Mononuclear cell (primary cell): ENCODE measurements around the gene BACH2. TPM values are rescaled to one million over a fixed set of nuclear protein-coding genes. Genes with fewer than 3 reads are reported as not detected.

Experiments
- H3K27me3 ChIP-seq: 2 replicates; pipeline ENCODE4 v1.6.0; 2011; ENCODE audit warnings: low read length, control low read depth; ENCODE audit not compliant: insufficient read depth
- H3K4me1 ChIP-seq: 2 replicates; pipeline ENCODE4 v1.5.1; 2011; ENCODE audit warnings: mild to moderate bottlenecking, low read length, control low read depth; ENCODE audit not compliant: insufficient read depth
- H3K4me3 ChIP-seq: 2 replicates; pipeline ENCODE4 v1.5.1; 2011; ENCODE audit warnings: mild to moderate bottlenecking, low read length, moderate library complexity
- H3K9me3 ChIP-seq: 2 replicates; pipeline ENCODE4 v1.5.1; 2011; ENCODE audit warnings: low read depth, mild to moderate bottlenecking, control low read depth, low read length
- total RNA-seq: library from RNA; depleted of rRNA; stranded (reverse); fragments of >200 nt; gene quantifications from one replicate; pipeline ENCODE4 v1.2.3, GENCODE V29; 2012

Gene BACH2
- total RNA-seq, 1 donor, result 37.6 TPM

DNA sequence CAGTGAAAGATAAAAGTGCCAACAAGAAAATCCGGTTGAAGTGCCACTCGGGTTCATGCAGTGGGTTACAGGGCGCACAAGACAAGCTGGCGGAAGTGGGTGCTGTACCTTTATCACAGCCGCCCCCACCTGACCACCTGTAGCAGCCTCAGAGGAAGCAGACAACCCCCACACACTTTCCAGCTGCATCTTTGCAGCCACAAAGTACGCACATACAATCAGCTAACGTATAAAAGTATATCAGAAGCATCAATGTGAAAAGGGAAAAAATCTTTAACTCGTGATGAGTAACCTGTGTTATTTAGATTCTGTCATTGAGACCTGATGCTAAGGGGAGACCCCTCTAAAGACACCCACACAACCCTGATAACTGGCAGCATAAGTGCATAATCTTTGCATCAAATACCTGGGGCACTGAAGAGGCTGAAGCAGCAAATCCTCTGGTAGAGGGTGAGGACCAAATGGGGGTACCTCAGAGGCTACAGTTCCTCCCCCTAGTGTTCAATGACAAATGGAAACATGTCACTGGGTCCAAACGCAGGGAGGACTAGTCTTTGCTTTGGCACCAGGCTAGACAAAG, 22.1 kb downstream of the BACH2 start:
- H3K4me3 ChIP-seq, result no peak overlapping the region
- no peaks in the 10 kb centered on the region for H3K27me3 ChIP-seq
- no peaks in the 10 kb centered on the region for H3K9me3 ChIP-seq
- peaks cover 38% of the 10 kb centered on the region for H3K4me1 ChIP-seq

DNA sequence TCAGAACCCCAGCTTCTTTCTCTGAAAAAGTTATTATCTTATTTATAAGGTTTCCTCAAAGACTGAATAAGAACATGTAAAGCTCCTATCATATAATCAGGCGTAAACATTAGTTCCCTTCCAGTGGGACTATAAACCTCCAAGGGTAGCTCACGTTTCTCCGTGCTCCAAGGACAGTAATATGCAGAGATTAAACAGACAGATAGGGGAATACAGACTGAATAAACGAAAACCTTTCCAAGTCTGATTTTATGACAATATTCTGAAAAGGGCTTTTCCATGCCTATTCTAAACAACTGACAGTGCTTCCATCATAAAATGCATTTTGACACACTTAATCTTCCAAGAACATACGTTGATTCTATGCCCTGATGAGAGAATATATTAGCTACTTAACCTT, 22.8 kb downstream of the BACH2 start:
- no peak overlapping the region for H3K4me3 ChIP-seq
- H3K4me1 ChIP-seq, result peaks cover 34% of the 10 kb centered on the region

DNA sequence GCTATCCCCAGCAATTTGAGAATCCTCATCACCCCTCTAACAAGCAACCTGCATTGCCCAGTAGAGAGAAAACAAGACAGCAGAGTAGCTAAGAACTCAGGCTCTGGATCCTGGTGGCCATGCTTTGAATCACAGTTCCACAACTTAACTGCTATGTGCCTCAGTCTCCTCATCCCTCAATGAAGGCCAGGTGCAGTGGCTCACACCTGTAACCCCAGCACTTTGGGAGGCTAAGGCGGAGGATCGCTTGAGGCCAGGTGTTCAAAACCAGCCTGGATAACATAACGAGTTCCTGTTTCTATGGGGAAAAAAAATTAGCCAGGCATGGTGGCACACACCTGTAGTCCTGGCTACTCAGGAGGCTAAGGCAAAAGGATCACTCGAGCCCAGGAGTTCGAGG, 23.7 kb downstream of the BACH2 start:
- Histone ChIP-seq H3K9me3 (no peaks in the 10 kb centered on the region), H3K27me3 (no peaks in the 10 kb centered on the region), H3K4me1 (peaks cover 39% of the 10 kb centered on the region), H3K4me3 (no peak overlapping the region)

More for the DNA sequence above, 22.8 kb downstream of the BACH2 start:
- H3K27me3 ChIP-seq, result no peaks in the 10 kb centered on the region
- no peaks in the 10 kb centered on the region for H3K9me3 ChIP-seq

DNA sequence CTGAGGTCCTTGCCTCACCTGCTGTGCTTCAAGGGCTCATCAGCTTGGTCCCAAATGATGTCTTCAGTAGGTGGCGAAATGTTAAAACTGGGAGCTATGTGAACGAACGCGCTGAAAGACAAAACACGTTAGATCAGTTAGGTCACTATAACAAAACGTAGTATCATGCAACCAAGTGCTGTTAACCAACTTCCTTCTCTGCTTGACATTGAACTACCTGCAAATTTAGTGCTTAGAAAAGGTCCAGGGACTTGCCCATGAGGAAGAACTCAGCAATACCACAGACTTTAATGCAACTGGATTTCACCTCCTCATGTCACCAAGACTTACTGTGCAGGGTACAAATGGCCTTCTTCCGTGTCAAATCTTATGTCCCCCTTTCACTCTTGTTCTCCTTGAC, 24.8 kb downstream of the BACH2 start:
- Histone ChIP-seq H3K4me1 (peaks cover 40% of the 10 kb centered on the region), H3K27me3 (no peaks in the 10 kb centered on the region), H3K4me3 (no peak overlapping the region), H3K9me3 (no peaks in the 10 kb centered on the region)

GRCh38 chr6:90269334-90269733, 27.3 kb downstream of the BACH2 start:
- Histone ChIP-seq H3K9me3 (no peaks in the 10 kb centered on the region), H3K4me3 (no peak overlapping the region), H3K4me1 (peaks cover 31% of the 10 kb centered on the region), H3K27me3 (no peaks in the 10 kb centered on the region)

GRCh38 chr6:90268178-90268577, 28.5 kb downstream of the BACH2 start:
- H3K4me3 ChIP-seq, result no peak overlapping the region
- H3K27me3 ChIP-seq, result no peaks in the 10 kb centered on the region
- H3K9me3 ChIP-seq, result no peaks in the 10 kb centered on the region
- H3K4me1 ChIP-seq, result peaks cover 23% of the 10 kb centered on the region

- peaks cover 12% of the 10 kb centered on the region for H3K4me1 ChIP-seq
- no peaks in the 10 kb centered on the region for H3K27me3 ChIP-seq
- H3K4me3 ChIP-seq, result no peak overlapping the region
These were observed 29.6 kb downstream of the BACH2 start for GRCh38 chr6:90266905-90267621.

DNA sequence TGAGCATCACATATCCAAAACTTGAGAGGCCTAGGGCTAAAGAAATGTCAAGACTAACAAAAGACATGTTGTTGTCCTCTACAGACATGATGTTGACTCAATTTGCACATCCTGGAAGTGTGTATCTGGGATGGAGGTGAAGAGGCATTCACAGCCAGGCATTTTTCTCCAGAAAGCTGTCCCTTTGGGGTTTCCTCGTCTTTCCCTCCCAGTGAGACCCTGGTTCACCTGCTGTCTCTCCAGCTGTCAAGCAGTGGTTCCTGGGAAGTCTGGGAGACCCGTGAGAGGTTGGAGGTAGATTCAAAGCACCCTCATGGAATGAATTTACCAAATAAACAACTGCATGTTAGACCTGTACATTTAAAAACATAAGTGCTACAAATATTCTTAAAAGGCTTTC, 32.1 kb downstream of the BACH2 start:
- H3K27me3 ChIP-seq, result no peaks in the 10 kb centered on the region
- H3K4me1 ChIP-seq, result peaks cover 11% of the 10 kb centered on the region
- no peak overlapping the region for H3K4me3 ChIP-seq
- H3K9me3 ChIP-seq, result no peaks in the 10 kb centered on the region

More at GRCh38 chr6:90266905-90267621, 29.6 kb downstream of the BACH2 start:
- H3K9me3 ChIP-seq, result no peaks in the 10 kb centered on the region

GRCh38 chr6:90263633-90264032, 33.0 kb downstream of the BACH2 start:
- H3K27me3 ChIP-seq, result no peaks in the 10 kb centered on the region
- H3K9me3 ChIP-seq, result no peaks in the 10 kb centered on the region
- peaks cover 11% of the 10 kb centered on the region for H3K4me1 ChIP-seq
- H3K4me3 ChIP-seq, result no peak overlapping the region

DNA sequence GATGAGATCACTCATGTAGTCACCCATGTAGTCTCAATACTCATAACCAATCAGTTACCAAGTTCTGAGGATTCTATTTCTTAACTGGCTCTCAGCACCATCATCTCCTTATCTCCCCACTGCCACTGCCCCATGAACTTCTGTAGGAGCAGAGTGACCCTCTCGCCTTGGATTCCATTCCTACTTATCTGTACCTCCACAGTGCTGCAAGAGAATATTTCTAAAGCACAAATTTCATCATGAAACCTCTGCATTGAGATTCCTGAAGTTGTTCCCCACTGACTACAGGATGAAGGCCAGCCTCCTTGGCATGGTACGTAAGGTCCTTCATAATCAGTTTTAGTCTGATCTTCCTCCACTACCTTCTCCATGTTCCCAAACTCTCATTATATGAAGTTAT, 34.8 kb downstream of the BACH2 start:
- Histone ChIP-seq H3K4me3 (no peak overlapping the region), H3K27me3 (no peaks in the 10 kb centered on the region), H3K4me1 (peaks cover 5% of the 10 kb centered on the region), H3K9me3 (no peaks in the 10 kb centered on the region)

DNA sequence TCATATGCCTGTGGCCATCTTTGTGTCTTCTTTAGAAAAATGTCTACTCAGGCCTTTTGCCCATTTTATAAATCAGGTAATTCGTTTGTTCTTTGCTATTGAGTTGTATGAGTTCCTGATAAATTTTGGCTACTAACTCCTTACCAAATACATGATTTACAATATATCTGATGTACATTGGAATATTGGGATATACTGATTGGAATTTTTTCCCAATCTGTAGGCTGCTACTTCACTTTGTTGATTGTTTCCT, 39.2 kb downstream of the BACH2 start:
- Histone ChIP-seq H3K4me1 (peaks cover 4% of the 10 kb centered on the region), H3K9me3 (no peaks in the 10 kb centered on the region), H3K27me3 (no peaks in the 10 kb centered on the region), H3K4me3 (no peak overlapping the region)

- no peaks in the 10 kb centered on the region for H3K9me3 ChIP-seq
- peaks cover 4% of the 10 kb centered on the region for H3K4me1 ChIP-seq
- H3K4me3 ChIP-seq, result no peak overlapping the region
- no peaks in the 10 kb centered on the region for H3K27me3 ChIP-seq
These were observed 39.8 kb downstream of the BACH2 start for GRCh38 chr6:90256698-90257485.

DNA sequence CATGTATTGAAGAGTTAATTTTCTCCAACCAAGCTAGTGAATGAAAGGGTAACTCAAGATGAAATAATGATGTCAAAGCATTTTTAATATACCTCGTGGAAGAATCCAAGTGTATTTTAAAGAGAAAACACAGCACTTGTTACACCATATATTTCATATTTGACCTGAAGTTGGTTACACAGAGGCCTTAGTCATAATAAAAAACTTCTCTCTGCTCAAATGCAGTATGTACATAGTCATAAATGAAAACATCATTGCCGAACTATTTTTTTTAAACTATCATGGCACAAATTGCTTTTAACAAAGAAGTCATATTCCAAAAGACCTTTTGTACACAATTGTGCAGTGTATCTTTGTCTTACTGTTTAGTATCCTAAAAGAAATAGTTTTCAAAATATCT, 43.0 kb downstream of the BACH2 start:
- no peaks in the 10 kb centered on the region for H3K27me3 ChIP-seq
- no peak overlapping the region for H3K4me3 ChIP-seq
- H3K9me3 ChIP-seq, result no peaks in the 10 kb centered on the region
- H3K4me1 ChIP-seq, result peaks cover 4% of the 10 kb centered on the region

DNA sequence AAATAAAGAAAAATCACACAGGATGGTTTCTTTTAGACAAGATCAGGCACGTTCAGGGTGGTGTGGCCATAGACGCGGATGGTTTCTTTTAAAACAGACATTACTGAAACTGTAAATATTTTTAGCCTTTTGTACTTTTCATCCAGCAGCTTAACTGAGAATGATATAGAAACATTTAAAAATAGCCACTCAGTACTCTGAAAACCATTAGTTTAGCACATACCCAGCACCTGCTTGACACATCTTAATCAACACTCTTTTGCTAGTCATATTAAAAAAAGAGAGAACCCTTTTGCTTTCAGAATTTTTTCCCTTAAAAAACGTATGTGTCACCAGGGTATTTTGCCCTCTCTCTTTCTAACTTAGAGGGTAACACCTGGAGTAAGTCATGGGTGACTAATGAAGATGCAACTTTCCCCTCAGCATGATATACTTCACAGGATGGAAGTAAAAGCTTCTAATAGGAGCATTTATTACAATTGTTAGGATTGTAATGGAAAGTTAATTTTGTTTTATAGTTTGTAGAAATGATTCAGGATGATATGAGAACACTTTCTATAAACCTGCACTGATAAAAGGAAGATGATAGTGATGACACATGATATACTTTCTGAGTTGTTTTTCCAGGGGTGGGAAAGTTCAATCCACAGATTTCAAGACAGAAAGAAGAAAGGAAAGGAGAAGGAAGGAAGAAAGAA, 45.2 kb downstream of the BACH2 start:
- Histone ChIP-seq H3K27me3 (no peaks in the 10 kb centered on the region), H3K4me3 (no peak overlapping the region), H3K9me3 (no peaks in the 10 kb centered on the region), H3K4me1 (peaks cover 4% of the 10 kb centered on the region)

DNA sequence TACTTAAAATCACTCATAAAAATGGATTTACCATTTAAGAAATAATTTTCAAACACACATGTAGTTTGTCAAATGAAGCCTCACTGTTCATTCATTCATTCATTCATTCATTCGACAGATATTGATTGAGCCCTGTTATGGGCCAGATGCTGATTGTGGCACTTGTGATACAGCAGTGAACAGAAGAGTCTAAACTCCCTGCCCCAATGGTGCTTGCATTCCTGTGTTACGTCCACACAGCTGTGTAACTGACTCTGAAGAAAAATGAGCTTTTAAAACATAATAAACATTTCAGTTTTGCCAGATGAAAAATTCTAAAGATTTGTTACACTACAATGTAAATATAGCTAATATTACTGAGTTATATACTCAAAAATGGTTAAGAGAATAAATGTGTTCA, 46.2 kb downstream of the BACH2 start:
- Histone ChIP-seq H3K4me3 (no peak overlapping the region), H3K4me1 (peaks cover 4% of the 10 kb centered on the region), H3K27me3 (no peaks in the 10 kb centered on the region), H3K9me3 (no peaks in the 10 kb centered on the region)
